Uterus (tissue), 4 donors: ENCODE results near the gene HOXA11. TPM values are rescaled to one million over a fixed set of nuclear protein-coding genes. Genes with fewer than 3 reads are reported as not detected.

ENCODE experiments used
- DNase-seq, 2 donors: peaks; one replicate each; pipeline ENCODE4 v3.0.0-alpha.2; 2019 to 2020
- H3K27ac ChIP-seq, 2 donors: fragments of 200-600 bp; sonication (generic); 1 replicate in 1 of 2; 2 replicates in 1 of 2; pipeline ENCODE4 v1.5.1; 2016 to 2018
- H3K27me3 ChIP-seq, 2 donors: fragments of 200-600 bp; sonication (generic); one replicate each; pipeline ENCODE4 v1.5.1; 2018 to 2019; ENCODE audit warnings: control low read depth in 1 of 2
- H3K36me3 ChIP-seq, 2 donors: fragments of 200-600 bp; sonication (generic); one replicate each; pipeline ENCODE4 v1.5.1; 2019; ENCODE audit warnings: control low read depth in 1 of 2
- H3K4me1 ChIP-seq, 2 donors: fragments of 200-600 bp; sonication (generic); one replicate each; pipeline ENCODE4 v1.5.1; 2018 to 2019; ENCODE audit warnings: control low read depth in 1 of 2
- H3K4me3 ChIP-seq, 2 donors: fragments of 200-600 bp; sonication (generic); 1 replicate in 1 of 2; 2 replicates in 1 of 2; pipeline ENCODE4 v1.5.1; 2018 to 2019; ENCODE audit warnings: mild to moderate bottlenecking in 1 of 2
- H3K9me3 ChIP-seq, 2 donors: fragments of 200-600 bp; sonication (generic); one replicate each; pipeline ENCODE4 v1.5.1; 2019; ENCODE audit warnings: control low read depth in 1 of 2
- CTCF ChIP-seq, 4 experiments: fragments of 200-600 bp in 2 of 4; fragments of 450-650 bp in 2 of 4; sonication (generic) in 2 of 4; IDR thresholded peaks; one replicate each; pipeline ENCODE4 v1.5.1; 2016 to 2019; ENCODE audit warnings: antibody characterized with exemption in 4 of 4, mild to moderate bottlenecking in 2 of 4, moderate library complexity in 1 of 4
- POLR2A ChIP-seq, 2 donors: fragments of 450-650 bp; IDR thresholded peaks; one replicate each; pipeline ENCODE4 v1.6.1; 2016; ENCODE audit warnings: antibody characterized with exemption in 2 of 2, mild to moderate bottlenecking in 1 of 2, moderate library complexity in 1 of 2
- intact Hi-C: fragments of 100-400 bp; cut with DNase I; formaldehyde crosslinking; loops from one replicate; pipeline ENCODE4 v1.15.1; 2023; ENCODE audit warnings: low total_unique reads
- total RNA-seq, 4 donors: library from RNA; depleted of rRNA in 3 of 4; stranded (reverse); fragments of >200 nt in 3 of 4; gene quantifications; one replicate each; pipeline versions ENCODE4 v1.1.0 to v1.2.4, GENCODE V29; 2014 to 2023
- donor health status: DM: yes; HTN: yes; CAD: no.

The HOXA11 gene
- total RNA-seq, 4 donors from 2014 or later: 32.4 to 82.0 (median 57.8) TPM

- Histone ChIP-seq H3K4me3 (peak overlapping the region in 1 of 2 donors; percentile 59), H3K27ac (peak overlapping the region; percentile 96), H3K27me3 (no peaks in the 10 kb centered on the region), H3K4me1 (no peaks in the 10 kb centered on the region), H3K9me3 (no peaks in the 10 kb centered on the region), H3K36me3 (no peaks in the 10 kb centered on the region)
- no peak for DNase-seq
- TF ChIP-seq CTCF (IDR thresholded peaks at IDR 0.05) (no peak), POLR2A (IDR thresholded peaks at IDR 0.05) (no peak)
- intact Hi-C loops: loop anchor here (10.0 kb wide), 1 partner anchor 52 kb away; the partner anchor contains the start of gene HOXA1
Observed at GRCh38 chr7:27146491-27147198, 38.4 kb downstream of the HOXA11 start.

- intact Hi-C loops: loop anchor here (10.0 kb wide), 1 partner anchor 51 kb away; the partner anchor contains the start of gene HOXA1
- Histone ChIP-seq H3K36me3 (no peaks in the 10 kb centered on the region), H3K4me3 (no peak overlapping the region), H3K4me1 (no peaks in the 10 kb centered on the region), H3K27me3 (no peaks in the 10 kb centered on the region), H3K9me3 (no peaks in the 10 kb centered on the region), H3K27ac (peak overlapping the region in 1 of 2 donors; percentile 45)
- no peak for TF ChIP-seq POLR2A (IDR thresholded peaks at IDR 0.05)
- TF ChIP-seq CTCF (IDR thresholded peaks at IDR 0.05): no peak
- peak in 1 of 2 donors; percentile 24 for DNase-seq
Observed at GRCh38 chr7:27145914-27146412, 39.1 kb downstream of the HOXA11 start.

GRCh38 chr7:27145165-27145913 is 39.7 kb downstream of the HOXA11 start:
- peak in 1 of 2 donors; percentile 21 for DNase-seq
- no peaks in the 10 kb centered on the region for H3K36me3 ChIP-seq
- peak overlapping the region in 1 of 2 donors; percentile 45 for H3K27ac ChIP-seq
- no peak overlapping the region for H3K4me3 ChIP-seq
- intact Hi-C loops: loop anchor here (10.0 kb wide), 1 partner anchor 51 kb away; the partner anchor contains the start of gene HOXA1
- H3K9me3 ChIP-seq: no peaks in the 10 kb centered on the region
- no peaks in the 10 kb centered on the region for H3K4me1 ChIP-seq
- TF ChIP-seq CTCF (IDR thresholded peaks at IDR 0.05): no peak
- TF ChIP-seq POLR2A (IDR thresholded peaks at IDR 0.05): no peak
- no peaks in the 10 kb centered on the region for H3K27me3 ChIP-seq

GRCh38 chr7:27144781-27145164 is 40.3 kb downstream of the HOXA11 start:
- Histone ChIP-seq H3K27ac (peak overlapping the region in 1 of 2 donors; percentile 45), H3K36me3 (no peaks in the 10 kb centered on the region), H3K4me1 (no peaks in the 10 kb centered on the region), H3K4me3 (no peak overlapping the region), H3K9me3 (no peaks in the 10 kb centered on the region), H3K27me3 (no peaks in the 10 kb centered on the region)
- TF ChIP-seq CTCF (IDR thresholded peaks at IDR 0.05) (no peak), POLR2A (IDR thresholded peaks at IDR 0.05) (no peak)
- DNase-seq: peak in 1 of 2 donors; percentile 20
- intact Hi-C loops: loop anchor here (10.0 kb wide), 1 partner anchor 50 kb away; the partner anchor contains the start of gene HOXA1
